HG03558 (cell line): ENCODE results near the gene SLC25A14.
"Not testable (repeated sequence)": the region's sequence is repeated elsewhere in the genome, so short reads cannot be mapped to it uniquely, and the experiment has no call there.

Experiments
- ATAC-seq: cut with Tn5 transposase; IDR thresholded peaks from one replicate; pipeline ENCODE4 v1.9.1; 2021; ENCODE audit warnings: moderate number of reproducible peaks; ENCODE audit not compliant: unreplicated experiment; ENCODE audit errors: extremely low read depth

The SLC25A14 gene

GRCh38 chrX:130339408-130340222 is at the start of gene SLC25A14:
TSS of gene SLC25A14 (plus strand) at chrX:130339919. CDS start at chrX:130340279, 360 bp downstream.
- peak; percentile 97 for ATAC-seq

- no peak for ATAC-seq
Observed at GRCh38 chrX:130295519-130296296, 44.0 kb upstream of the SLC25A14 start.

- no peak for ATAC-seq
Observed at GRCh38 chrX:130296297-130296678, 43.4 kb upstream of the SLC25A14 start.

GRCh38 chrX:130296743-130297142 is 43.0 kb upstream of the SLC25A14 start:
- ATAC-seq: no peak

- ATAC-seq: no peak
Observed at GRCh38 chrX:130299279-130300009, 40.3 kb upstream of the SLC25A14 start.

GRCh38 chrX:130300010-130300282 is 39.8 kb upstream of the SLC25A14 start:
- no peak for ATAC-seq

- no peak for ATAC-seq
Observed at GRCh38 chrX:130301405-130301804, 38.3 kb upstream of the SLC25A14 start.

GRCh38 chrX:130301977-130302376 is 37.7 kb upstream of the SLC25A14 start:
- no peak for ATAC-seq

- no peak for ATAC-seq
Observed at GRCh38 chrX:130304587-130305368, 34.9 kb upstream of the SLC25A14 start.

GRCh38 chrX:130319886-130320285 is 19.8 kb upstream of the SLC25A14 start:
- not testable (repeated sequence) for ATAC-seq

GRCh38 chrX:130321550-130321949 is 18.2 kb upstream of the SLC25A14 start:
- ATAC-seq: peak; percentile 73

GRCh38 chrX:130330146-130330545 is 9.6 kb upstream of the SLC25A14 start:
- ATAC-seq: no peak

- ATAC-seq: no peak
Observed at GRCh38 chrX:130330706-130331105, 9.0 kb upstream of the SLC25A14 start.

- no peak for ATAC-seq
Observed at GRCh38 chrX:130336531-130336930, 3.2 kb upstream of the SLC25A14 start.

GRCh38 chrX:130338869-130339268 is 850 bp upstream of the SLC25A14 start:
- ATAC-seq: not testable (repeated sequence)

GRCh38 chrX:130340271-130340670 is 552 bp downstream of the SLC25A14 start:
- no peak for ATAC-seq

- no peak for ATAC-seq
Observed at GRCh38 chrX:130343411-130343810, 3.7 kb downstream of the SLC25A14 start.

GRCh38 chrX:130347321-130347720 is 7.6 kb downstream of the SLC25A14 start:
- no peak for ATAC-seq

GRCh38 chrX:130351567-130351966 is 11.8 kb downstream of the SLC25A14 start:
- no peak for ATAC-seq

- ATAC-seq: not testable (repeated sequence)
Observed at GRCh38 chrX:130352050-130352449, 12.3 kb downstream of the SLC25A14 start.
